ENCODE results near the gene MCHR2.

Gene MCHR2

DNA sequence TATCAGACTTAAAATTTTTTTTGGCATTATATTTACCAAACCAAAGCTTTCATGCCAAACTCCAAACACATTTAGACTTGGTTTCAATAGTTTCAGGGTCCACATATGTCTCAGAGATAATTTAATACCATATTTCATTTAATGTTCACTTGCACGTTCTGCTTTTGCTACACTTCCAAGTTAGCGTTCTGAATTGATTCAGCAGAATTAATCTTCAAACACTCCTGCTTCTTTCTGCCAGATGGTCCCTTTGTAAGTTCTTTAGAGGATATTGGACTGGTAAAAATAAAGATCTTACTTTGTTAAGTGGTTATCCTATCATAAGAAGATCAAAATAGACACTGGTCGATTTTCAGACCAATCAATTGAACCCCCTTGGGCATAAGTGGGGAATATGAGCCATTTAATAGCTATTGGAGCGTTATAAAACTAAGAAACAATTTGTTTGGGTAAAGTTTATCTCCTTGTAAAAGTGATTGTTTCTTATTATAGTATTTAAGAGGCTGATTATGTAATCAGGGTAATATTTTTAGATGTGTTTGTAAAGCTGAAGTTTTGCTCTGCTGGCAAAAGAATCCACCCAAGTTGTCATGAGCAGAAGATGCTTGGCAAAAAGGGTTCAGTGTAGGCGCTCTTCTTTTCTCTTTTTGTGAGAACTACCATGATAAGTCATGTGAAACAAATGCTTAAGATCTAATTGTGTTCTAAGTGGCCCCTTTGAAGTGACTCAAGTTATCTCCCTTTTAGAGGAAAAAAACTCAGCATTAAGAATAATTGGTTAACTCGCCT lies 92.2 kb downstream of the MCHR2 start:
- DNase-seq = no peak

DNA sequence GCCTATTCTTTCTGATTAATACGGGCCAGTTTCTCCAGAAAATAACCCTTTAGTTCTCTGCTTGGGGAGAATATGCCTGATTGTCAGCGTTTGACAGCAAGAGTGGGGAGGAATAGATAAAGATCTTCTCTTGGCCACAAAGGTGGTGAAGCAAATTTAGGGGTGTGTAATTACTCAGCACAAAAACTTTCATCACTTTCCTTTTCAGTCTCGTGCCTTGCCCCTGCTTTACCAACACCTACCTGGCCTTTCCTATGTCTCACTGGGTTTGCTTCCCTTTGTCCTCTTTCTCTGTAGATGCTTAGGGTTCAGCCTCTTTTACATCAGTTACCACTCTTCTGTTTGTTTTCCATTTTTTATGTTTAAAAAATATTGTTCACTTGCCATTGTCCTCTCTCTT lies 99.2 kb downstream of the MCHR2 start:
- no peak for DNase-seq

DNA sequence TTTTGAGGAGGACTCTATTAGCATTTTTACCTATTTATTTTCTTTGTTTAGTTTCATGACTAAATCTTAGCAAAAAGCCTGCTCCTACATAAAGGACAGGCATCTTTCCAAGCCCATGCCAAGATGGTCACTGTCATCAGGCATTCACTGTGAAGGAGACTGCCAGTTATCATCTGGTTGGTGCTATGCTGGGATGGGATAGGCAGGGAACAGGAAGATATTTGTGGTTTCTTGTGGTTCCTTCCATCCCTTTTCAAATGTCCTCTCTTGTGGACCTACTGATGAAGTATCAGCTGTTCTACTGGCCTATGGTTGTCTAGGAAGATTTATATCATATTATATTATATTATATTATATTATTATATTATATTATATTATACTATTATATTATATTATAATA lies 107.0 kb downstream of the MCHR2 start:
- no peak for DNase-seq

DNA sequence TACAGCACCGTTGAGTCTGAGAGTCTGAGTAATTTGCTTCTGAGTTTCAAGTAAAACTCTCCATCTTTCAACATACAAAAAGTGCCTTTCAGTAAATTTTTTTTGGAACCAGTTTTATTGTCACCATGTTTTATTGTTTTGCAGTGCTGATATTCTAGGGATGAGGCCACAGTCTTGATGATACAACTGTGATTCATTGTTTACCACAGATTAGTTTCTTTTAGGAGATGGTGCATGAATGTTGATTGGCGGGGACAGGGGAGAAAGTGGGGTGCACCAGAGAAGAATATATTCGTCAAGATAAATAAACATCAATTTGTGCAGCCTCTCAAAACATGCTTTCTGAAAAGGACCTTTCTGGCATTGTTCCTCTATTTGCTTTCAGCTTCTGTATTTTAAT lies 109.0 kb downstream of the MCHR2 start:
- DNase-seq = no peak

DNA sequence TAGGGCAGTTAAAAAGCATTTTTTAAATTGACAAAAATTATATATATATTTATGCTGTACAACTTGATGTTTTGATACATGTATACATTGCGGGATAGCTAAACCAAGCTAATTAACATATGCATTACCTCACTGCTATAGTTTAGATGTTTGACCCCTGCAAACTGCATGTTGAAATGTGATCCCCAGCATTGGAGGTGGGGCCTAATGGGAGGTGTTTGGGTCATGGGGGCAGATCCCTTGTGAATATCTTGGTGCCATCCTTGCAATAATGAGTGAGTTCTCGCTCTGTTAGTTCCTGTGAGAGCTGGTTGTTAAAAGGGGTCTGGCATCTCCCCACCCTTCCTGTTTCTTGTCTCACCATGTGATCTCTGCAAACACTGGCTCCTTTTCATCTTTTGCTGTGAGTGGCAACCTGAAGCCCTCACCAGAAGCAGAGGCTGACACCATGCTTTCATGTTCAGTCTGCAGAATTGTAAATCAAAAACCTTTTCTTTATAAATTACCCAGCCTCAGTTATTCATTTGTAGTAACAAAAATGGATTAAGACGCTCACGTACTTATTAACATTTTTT lies 111.8 kb downstream of the MCHR2 start:
- DNase-seq = no peak

DNA sequence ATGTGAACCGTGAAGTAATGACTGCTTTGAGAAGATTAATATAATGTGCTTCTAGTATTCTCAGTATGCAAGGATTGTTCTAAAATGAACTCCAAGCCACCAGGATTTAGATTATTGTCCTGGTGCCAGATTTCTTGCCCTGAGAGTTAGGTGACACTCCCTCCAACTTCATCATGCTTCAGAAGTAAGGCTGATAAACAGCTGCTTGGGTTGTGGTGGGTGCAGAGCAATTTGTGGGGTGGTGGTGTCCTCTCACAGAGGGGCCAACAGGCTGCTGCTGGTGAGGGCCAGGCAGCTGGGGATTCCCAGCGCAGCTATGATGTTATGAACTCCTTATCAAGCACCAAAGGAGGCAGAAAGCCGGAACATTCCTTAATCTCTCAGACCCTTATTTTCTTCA lies 114.6 kb downstream of the MCHR2 start:
- no peak for DNase-seq

DNA sequence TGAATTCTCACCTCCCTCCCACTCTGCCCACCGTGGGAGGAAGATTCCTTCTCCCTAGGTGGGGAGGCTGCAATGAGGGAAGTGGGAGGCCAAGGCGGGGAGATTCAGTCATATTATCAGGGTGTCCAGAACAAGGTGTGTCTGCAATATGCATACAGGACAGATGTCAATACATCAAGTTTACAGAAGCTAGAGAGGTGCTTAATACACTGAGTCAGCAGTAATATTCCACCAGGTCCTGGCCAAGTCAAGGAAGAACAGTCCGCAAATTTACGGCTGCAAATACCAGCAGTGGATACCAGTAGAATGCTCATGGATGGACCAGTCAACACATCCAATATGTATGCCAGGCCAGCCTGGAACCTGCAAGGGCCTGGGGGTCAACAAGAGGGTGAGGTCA lies 119.0 kb downstream of the MCHR2 start:
- no peak for DNase-seq

DNA sequence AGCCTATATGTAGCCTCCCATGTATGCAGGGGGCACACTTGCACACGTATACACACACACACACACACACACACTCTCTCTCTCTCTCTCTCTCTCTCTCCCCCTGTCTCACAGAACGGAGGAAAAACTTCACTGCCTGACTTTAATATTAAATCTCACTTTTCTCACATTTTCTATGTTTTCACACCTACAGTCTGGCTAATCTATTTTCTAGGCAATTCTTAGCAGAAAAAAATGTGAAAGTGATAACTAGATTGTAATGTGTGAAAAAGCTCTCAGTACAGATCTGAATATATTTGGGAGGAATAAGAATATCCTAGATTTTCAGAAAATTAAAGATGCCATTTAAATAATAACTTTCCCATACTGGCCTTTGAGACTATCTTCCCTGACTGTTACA lies 120.9 kb downstream of the MCHR2 start:
- no peak for DNase-seq

DNA sequence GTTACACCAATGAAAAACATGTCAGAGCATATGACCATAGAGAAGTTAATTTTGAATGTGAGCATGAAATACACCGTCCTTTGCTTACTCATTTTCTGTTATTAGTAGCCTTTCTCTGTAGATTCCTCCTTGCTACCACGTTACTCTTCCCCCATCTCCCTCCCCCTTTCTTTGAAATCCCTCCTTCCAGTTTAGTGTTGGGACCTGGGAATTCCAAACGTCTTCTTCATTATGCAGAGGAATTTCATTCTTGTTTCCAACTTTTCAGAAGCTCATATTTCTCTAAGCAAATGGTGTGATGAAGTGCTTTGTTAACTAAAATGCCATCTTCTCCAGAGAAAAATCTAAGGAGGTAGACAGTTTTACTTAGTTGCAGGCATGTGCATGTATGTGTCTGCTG lies 122.4 kb downstream of the MCHR2 start:
- no peak for DNase-seq

Measured in CD4-positive, alpha-beta T cell treated with Interleukin-6 for 4 hours (primary cell).